ENCODE results near the gene FBXO22.
"Not testable (repeated sequence)": the region's sequence is repeated elsewhere in the genome, so short reads cannot be mapped to it uniquely, and the experiment has no call there.

Gene FBXO22

GRCh38 chr15:75981149-75981815 is 77.6 kb downstream of the FBXO22 start:
- no peak for DNase-seq (ENCODE audit: low read depth)

DNA sequence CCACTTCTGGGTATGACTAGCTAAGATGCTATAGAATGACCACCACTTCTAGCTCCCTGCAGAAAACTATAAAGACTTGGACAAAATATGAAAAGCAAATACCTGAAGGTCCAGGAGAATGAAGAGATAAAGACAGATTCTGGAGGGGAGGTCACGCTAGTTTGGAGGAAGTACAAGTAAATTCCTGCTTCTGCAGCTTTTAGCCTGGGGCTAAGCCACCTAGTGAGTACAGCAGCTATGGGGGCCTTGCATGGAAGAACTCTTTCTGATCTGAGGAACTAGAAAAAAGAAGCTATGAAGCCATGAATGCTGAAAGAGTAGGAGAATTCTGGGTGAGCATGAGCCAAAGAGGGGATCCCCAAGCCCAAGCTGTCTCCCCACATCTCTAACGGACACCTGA is 78.8 kb downstream of the FBXO22 start:
- no peak for DNase-seq (ENCODE audit: low read depth)

DNA sequence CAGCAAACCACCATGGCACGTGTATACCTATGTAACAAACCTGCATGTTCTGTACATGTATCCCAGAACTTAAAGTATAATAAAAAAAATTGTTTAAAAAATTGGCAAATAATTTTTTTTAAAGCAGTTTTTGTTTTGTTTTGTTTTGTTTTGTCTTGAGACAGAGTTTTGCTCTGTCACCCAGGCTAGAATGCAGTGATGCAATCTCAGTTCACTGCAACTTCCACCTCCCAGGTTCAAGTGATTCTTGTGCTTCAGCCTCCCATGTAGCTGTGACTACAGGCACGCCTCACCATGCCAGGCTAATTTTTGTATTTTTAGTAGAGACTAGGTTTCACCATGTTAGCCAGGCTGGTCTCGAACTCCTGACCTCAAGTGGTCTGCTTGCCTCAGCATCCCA is 81.0 kb downstream of the FBXO22 start:
- not testable (repeated sequence) for DNase-seq (ENCODE audit: low read depth)

GRCh38 chr15:75985971-75986370 is 82.3 kb downstream of the FBXO22 start:
- no peak for DNase-seq (ENCODE audit: low read depth)

GRCh38 chr15:75989045-75989444 is 85.4 kb downstream of the FBXO22 start:
- DNase-seq (ENCODE audit: low read depth), result no peak

GRCh38 chr15:75989875-75990274 is 86.2 kb downstream of the FBXO22 start:
- DNase-seq (ENCODE audit: low read depth), result no peak

Data from stimulated activated CD8-positive, alpha-beta memory T cell treated with anti-CD3 and anti-CD28 coated beads, Interleukin-12 subunit alpha, Interleukin-12 subunit beta, amount 100 ng/mL, for 4 hours (primary cell).